Sciatic nerve (tissue), 2 donors: ENCODE measurements around the gene HNRNPA1L2. TPM values are rescaled to one million over a fixed set of nuclear protein-coding genes. Genes with fewer than 3 reads are reported as not detected.
A peak's percentile ranks its signal among the peaks of the same experiment; 100 is the strongest.
"Not testable (repeated sequence)": the region's sequence is repeated elsewhere in the genome, so short reads cannot be mapped to it uniquely, and the experiment has no call there.

Experiments
- ATAC-seq: fragments of 200-7000 bp; cut with Tn5 transposase; one replicate; pipeline ENCODE4 v1.9.1; 2020; ENCODE audit warnings: mild to moderate bottlenecking, moderate library complexity
- DNase-seq: peaks from one replicate; pipeline ENCODE4 v3.0.0-alpha.2; 2020; ENCODE audit warnings: low spot score
- intact Hi-C: fragments of 100-400 bp; cut with DNase I; formaldehyde crosslinking; loops from one replicate; pipeline ENCODE4 v1.14.2; 2022
- total RNA-seq: library from RNA; stranded (reverse); fragmentation: NEBNext Ultra II Directional; extraction: Animal tissue kit (Norgen Biotek cat#: 25700); gene quantifications from one replicate; pipeline ENCODE4 v1.2.1, GENCODE V29; 2021
- donor health status: DM: no; HTN: no; CAD: no.
- donor health status: DM: no; HTN: no; CAD: no.

Gene HNRNPA1L2
- total RNA-seq, 1 donor from 2014 or later, result 8.8 TPM

- ATAC-seq, DNase-seq, intact Hi-C loops: not testable (repeated sequence)
These were observed 11.0 kb upstream of the HNRNPA1L2 start for GRCh38 chr13:52631083-52631690.

GRCh38 chr13:52638666-52639328, 3.4 kb upstream of the HNRNPA1L2 start:
- intact Hi-C loops, result no loop called here
- ATAC-seq, result no peak
- no peak for DNase-seq

- intact Hi-C loops, result no loop called here
- DNase-seq (no peak), ATAC-seq (no peak)
These were observed 1.9 kb downstream of the HNRNPA1L2 start for GRCh38 chr13:52644108-52644507.

DNA sequence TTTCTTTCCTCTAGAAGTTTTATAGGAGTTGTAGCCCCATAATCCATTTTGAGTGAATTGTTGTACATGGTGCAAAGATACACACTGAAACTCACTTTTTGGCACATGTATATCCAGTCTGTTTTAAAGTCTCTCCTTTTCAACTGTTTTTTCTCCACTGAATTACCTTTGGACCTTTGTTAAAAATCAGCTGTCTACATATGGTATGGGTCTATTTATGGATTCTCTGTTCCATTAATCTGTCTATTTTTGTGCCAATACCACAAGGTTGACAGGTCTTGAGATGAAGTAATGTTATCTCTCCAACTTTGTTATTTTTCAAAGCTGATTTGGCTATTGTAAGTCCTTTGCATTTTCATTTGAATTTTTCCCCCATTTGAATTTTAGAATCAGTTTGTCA, 4.7 kb downstream of the HNRNPA1L2 start:
- intact Hi-C loops, result no loop called here
- no peak for ATAC-seq

DNA sequence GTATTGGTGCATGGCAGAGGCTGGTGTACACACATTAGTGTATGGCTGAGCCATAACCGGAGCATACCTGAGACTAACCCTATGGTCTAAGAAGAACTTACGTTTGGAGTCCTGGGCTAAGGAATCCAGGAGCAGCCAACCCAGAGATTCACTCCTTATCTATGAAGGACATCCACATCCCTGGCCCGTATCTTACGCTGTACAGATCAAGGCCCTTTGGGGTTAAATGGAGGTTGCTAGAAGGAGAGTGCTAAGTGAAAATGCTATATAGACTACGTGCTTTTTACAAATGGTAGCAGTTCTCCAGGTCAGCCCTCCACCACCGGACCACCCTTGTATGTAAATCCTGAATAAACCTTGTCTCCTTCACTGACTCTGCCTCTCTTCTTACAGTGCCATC, 8.5 kb downstream of the HNRNPA1L2 start:
- intact Hi-C loops, result no loop called here
- ATAC-seq (no peak), DNase-seq (no peak)

More for the DNA sequence above, 4.7 kb downstream of the HNRNPA1L2 start:
- no peak for DNase-seq

- ATAC-seq, result peak; percentile 51
- intact Hi-C loops, result no loop called here
- no peak for DNase-seq
These were observed 9.6 kb downstream of the HNRNPA1L2 start for GRCh38 chr13:52651897-52652195.

DNA sequence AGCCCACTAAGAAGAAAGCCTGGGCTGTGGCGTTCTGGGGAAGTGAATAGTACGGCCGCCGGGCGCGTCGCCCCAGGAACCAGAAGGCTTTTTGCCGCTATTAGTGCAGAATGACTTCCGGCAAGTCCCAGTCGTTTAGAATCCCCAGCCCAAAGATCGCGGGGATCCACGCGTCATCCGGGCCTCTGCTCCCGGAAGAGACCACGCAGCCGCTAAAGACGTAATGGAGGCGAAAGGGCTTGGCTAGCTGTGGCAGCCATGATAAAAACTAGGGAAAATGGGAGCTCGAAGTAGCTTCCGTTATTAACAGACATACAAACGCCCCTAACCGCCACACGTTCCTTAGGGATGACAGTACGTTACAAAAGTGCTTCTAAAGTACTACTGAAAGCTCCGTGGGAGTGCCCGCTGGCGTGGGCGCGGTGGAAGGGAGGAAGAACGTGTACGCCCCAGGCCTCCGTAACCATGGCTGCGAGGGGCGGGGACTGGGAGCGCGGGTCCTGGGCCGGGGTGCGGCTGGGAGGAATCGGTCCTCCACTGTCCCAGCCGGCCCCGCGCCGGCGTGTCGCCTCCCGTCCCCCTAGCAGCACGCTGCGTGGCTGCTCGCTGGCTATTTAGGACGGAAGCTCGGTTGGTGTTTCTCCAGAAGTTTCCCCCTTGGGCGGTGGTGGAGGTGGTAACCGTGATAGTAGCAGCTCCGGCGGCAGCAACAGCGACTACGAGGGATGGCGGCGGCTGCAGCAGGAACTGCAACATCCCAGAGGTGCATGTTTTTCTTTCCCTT, 10.2 kb downstream of the HNRNPA1L2 start, which contains the start of gene SUGT1:
TSS of gene SUGT1 (plus strand) at position 641 of the 784 bp plus-strand sequence. CDS start at position 726, 85 bp downstream.
- peak; percentile 100 for ATAC-seq
- intact Hi-C loops, result no loop called here
- peak; percentile 98 for DNase-seq

DNA sequence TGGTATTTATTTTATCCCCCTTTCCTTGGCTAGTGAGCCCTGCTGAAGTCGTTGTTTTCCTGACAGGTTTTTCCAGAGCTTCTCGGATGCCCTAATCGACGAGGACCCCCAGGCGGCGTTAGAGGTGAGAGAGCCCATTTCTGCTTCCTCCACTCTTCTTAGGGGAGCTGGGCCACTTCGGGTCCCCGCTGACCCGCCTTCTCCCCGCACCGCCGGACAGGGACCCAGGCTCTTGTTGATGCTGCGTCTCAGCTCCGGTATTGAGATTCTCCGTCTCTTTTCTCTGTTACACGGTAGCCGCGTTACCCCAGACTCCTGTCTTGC, 10.7 kb downstream of the HNRNPA1L2 start:
- ATAC-seq (peak; percentile 27), DNase-seq (no peak)
- intact Hi-C loops, result no loop called here

GRCh38 chr13:52659340-52659739, 17.1 kb downstream of the HNRNPA1L2 start:
- intact Hi-C loops, result no loop called here
- ATAC-seq, result no peak
- DNase-seq, result no peak

GRCh38 chr13:52664272-52664671, 22.0 kb downstream of the HNRNPA1L2 start:
- no peak for DNase-seq
- no peak for ATAC-seq
- intact Hi-C loops, result loop anchor here (5.0 kb wide), 1 partner anchor 518 kb away; no protein-coding TSS in a partner anchor

GRCh38 chr13:52665325-52665724, 23.1 kb downstream of the HNRNPA1L2 start:
- ATAC-seq, result no peak
- no peak for DNase-seq
- intact Hi-C loops, result no loop called here

GRCh38 chr13:52669677-52670076, 27.4 kb downstream of the HNRNPA1L2 start:
- intact Hi-C loops, result no loop called here
- DNase-seq (no peak), ATAC-seq (no peak)

DNA sequence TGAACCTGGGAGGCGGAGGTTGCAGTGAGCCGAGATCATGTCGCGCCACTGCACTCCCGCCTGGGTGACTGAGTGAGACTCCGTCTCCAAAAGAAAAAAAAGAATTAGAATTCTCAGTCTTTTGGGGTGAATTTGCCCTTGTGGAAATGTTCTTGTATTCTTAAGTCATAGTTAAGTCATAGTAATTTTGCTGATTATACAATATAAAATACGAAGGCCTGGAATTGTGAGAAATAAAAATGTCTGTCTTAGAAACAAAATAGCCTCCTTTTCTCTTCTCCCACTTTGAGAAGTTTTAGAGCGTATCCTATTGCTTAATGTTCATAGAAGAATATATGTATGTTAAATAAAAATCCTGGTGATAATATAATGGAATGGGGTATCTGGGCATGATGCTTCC, 28.5 kb downstream of the HNRNPA1L2 start:
- DNase-seq, result no peak
- intact Hi-C loops, result no loop called here
- ATAC-seq, result no peak

DNA sequence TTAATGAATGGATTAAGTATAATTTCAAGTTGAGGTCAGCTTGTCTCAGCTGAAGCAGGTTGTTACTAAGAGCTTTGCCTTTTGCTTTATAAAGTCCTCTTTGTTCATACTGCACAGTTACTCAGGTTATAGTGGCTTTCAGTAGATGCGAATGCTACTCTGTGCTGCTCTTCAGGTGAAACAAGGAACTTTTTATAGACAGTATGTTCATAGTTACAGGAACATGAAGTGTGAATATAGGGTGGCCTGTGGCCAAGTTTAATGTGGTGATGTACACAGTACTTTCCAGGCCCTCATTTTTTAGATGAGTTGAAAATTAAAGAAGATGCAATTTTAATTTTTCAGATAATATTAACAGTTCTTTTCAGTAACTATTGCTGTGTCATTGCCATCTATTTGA, 31.2 kb downstream of the HNRNPA1L2 start:
- intact Hi-C loops, result no loop called here
- no peak for ATAC-seq
- no peak for DNase-seq

GRCh38 chr13:52677823-52678222, 35.6 kb downstream of the HNRNPA1L2 start:
- ATAC-seq, result no peak
- DNase-seq, result no peak
- intact Hi-C loops, result no loop called here

DNA sequence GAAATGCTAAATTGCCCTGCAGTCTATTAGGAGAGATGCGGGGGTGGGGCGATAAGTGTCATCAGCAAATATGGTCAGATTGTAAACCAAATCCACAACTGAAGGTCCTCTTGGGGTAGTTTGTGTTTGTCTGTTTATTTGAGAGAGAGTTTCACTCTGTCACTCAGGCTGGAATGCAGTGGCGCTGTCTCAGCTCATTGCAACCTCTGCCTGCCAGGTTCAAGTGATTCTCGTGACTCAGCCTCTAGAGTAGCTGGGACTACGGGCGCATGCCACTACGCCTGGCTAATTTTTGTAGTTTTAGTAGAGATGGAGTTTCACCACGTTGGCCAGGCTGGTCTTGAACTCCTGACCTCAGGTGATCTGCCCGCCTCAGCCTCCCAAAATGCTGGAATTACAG, 43.6 kb downstream of the HNRNPA1L2 start:
- intact Hi-C loops, DNase-seq, ATAC-seq: not testable (repeated sequence)

DNA sequence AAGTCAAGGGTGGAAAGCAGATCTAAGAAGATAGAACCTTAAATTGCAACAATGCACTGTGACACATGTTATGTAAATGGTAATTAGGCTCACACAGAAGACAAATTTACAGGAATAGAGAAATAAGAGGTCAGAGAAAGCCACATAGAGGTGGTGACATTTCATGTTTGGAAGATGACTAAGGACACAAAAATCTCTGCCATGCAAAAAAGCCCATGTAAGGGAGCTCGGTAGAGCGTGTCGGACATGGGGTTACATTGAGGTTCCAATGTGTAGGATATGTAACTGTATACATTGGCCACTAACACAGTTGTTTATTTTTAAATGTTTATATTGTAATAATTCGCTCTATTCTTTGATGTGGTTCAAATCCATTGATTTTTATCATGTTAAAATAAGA, 44.1 kb downstream of the HNRNPA1L2 start:
- ATAC-seq, result no peak
- no peak for DNase-seq
- intact Hi-C loops, result no loop called here
